NT2/D1 (cell line): ENCODE data around the gene IL21R.

Experiments used
- YY1 ChIP-seq: IDR thresholded peaks from 2 replicates; pipeline ENCODE4 v1.6.1; 2011; ENCODE audit not compliant: insufficient read length, insufficient read depth
- ZNF274 ChIP-seq: IDR thresholded peaks from 2 replicates; pipeline ENCODE4 v1.6.1; 2011; ENCODE audit warnings: mild to moderate bottlenecking, low read depth, low read length

- no peak for TF ChIP-seq YY1
- no peak for TF ChIP-seq ZNF274
Measured at GRCh38 chr16:27489421-27489820, 87.4 kb downstream of the IL21R start.
